ENCODE results near the gene ANKS1A. TPM values are rescaled to one million over a fixed set of nuclear protein-coding genes. Genes with fewer than 3 reads are reported as not detected.
"Not testable (repeated sequence)": the region's sequence is repeated elsewhere in the genome, so short reads cannot be mapped to it uniquely, and the experiment has no call there.

Gene ANKS1A
- total RNA-seq, 1 donor: 4.8 TPM

DNA sequence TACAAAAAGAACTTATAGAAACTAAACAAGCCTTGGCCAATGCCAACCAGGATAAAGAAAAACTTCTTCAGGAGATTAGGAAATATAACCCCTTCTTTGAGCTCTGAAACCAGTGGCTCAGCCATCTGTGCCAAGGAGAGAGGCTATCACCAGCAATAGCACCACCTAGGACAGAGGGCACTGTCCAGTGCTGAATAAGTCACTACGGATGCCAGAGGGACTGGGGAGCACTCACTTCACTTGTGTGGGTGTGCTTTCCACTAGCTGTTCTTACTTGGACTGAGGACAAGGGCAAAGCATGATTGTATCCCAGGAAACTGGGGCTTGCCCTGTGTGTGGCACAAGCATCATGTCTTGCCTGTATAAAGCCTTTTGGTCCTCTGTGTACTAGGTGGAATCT is 16.7 kb upstream of the ANKS1A start:
- H3K9me3 ChIP-seq (ENCODE audit: low read depth, low read length): no peaks in the 10 kb centered on the region
- no peaks in the 10 kb centered on the region for H3K27me3 ChIP-seq (ENCODE audit: insufficient read depth, low read length)
- H3K4me3 ChIP-seq (ENCODE audit: low read length): no peak overlapping the region
- H3K4me1 ChIP-seq (ENCODE audit: insufficient read depth, low read length): no peaks in the 10 kb centered on the region

DNA sequence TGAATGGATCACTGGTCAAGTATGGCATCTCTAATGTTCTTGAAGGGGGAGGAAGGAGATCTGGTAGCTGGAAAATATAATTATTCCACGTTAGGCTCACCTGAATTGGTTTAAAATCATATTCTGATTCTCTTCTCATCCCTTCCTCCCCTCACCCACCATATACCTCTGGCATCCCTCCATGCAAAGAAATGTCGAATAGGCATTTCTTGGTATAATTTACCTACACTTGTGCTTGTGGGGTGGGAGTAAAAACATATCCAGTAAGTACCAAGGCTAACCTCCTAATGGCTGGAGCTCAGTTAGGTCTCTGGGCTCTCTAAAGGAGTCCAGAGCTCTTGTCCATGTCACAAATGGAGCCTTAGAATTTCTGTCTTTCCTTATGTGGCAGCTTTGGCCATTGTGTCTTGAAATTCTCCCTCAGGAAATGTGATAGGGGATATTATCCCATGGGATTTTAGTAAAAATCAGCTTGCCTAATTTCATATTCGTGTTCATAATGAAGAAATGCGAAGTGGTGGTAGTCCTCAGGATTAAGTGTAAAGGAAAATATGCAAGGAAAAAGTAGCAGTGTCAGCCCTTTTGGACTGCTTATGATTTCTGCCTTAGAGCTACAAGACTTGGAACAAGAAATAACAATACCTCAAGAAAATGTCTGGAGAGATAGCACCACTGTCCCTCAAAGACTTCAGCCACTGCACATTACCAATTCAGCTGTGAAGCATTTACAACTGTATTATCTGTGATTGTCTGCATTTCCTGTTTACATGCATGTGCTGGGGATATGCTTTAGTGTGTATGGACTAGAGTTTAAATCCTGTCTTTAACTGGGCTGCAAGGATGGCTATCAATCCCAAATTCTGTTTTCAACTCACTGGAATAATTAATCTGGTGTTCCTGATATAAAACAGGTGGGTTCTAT is 13.5 kb upstream of the ANKS1A start:
- H3K4me1 ChIP-seq (ENCODE audit: insufficient read depth, low read length): no peaks in the 10 kb centered on the region
- no peaks in the 10 kb centered on the region for H3K27me3 ChIP-seq (ENCODE audit: insufficient read depth, low read length)
- H3K9me3 ChIP-seq (ENCODE audit: low read depth, low read length): no peaks in the 10 kb centered on the region
- H3K4me3 ChIP-seq (ENCODE audit: low read length): no peak overlapping the region

DNA sequence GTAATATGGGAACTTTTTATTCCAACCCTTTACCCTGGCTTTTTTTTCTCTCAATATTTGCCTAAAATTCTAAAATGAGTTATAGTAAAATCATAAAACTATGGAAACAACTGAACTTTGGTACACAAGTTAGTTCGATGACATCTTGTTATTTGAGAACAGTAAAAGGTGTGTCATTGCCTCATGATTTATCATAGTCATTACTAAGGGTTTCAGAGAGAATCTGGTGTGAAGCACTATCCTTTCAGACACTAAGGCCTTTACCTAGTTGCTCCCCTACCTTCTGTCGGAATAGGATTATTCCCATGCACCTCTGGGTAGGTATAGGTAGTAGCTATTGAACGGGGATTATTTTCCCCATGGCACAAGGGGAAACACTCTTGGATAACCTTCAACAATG is 12.6 kb upstream of the ANKS1A start:
- Histone ChIP-seq H3K4me3 (ENCODE audit: low read length) (no peak overlapping the region), H3K27me3 (ENCODE audit: insufficient read depth, low read length) (no peaks in the 10 kb centered on the region), H3K4me1 (ENCODE audit: insufficient read depth, low read length) (no peaks in the 10 kb centered on the region), H3K9me3 (ENCODE audit: low read depth, low read length) (no peaks in the 10 kb centered on the region)

DNA sequence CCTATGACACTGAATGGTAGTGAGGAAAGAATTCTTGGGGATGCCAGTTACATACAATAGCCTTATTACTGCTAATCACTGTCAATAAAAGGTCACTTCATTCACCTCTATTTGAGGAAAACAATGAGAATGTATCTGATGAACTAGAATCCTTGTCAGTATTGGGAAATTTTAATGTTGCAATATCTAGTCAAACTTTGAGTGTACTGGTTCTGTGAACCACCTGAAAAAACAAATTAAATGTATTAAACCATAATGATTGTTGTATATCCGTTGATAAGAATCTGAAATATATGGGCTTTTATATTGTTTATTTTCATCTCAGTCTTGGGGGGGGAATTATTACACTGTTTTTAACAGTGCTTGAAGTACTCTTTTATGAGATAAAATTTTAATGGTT is 11.8 kb upstream of the ANKS1A start:
- H3K4me1 ChIP-seq (ENCODE audit: insufficient read depth, low read length): no peaks in the 10 kb centered on the region
- no peaks in the 10 kb centered on the region for H3K27me3 ChIP-seq (ENCODE audit: insufficient read depth, low read length)
- no peaks in the 10 kb centered on the region for H3K9me3 ChIP-seq (ENCODE audit: low read depth, low read length)
- no peak overlapping the region for H3K4me3 ChIP-seq (ENCODE audit: low read length)

- no peaks in the 10 kb centered on the region for H3K4me1 ChIP-seq (ENCODE audit: insufficient read depth, low read length)
- no peak overlapping the region for H3K4me3 ChIP-seq (ENCODE audit: low read length)
- no peaks in the 10 kb centered on the region for H3K9me3 ChIP-seq (ENCODE audit: low read depth, low read length)
- H3K27me3 ChIP-seq (ENCODE audit: insufficient read depth, low read length): no peaks in the 10 kb centered on the region
These were observed 11.1 kb upstream of the ANKS1A start for GRCh38 chr6:34877869-34878485.

DNA sequence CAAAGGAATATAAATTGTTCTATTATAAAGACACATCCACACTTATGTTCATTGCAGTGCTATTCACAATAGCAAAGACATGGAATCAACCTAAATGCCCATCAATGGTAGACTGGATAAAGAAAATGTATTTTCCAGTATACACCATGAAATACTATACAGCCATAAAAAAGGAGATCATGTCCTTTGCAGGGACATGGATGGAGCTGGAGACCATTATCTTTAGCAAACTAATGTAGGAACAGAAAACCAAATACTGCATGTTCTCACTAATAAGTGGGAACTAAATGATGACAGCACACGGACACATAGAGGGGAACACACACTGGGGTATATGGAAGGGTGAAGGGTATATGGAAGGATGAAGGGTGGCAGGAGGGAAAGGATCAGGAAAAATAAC is 5.0 kb upstream of the ANKS1A start:
- not testable (repeated sequence) for H3K9me3 ChIP-seq (ENCODE audit: low read depth, low read length); H3K4me3 ChIP-seq (ENCODE audit: low read length); H3K27me3 ChIP-seq (ENCODE audit: insufficient read depth, low read length)
- H3K4me1 ChIP-seq (ENCODE audit: insufficient read depth, low read length): peaks cover 25% of the 10 kb centered on the region

- H3K4me1 ChIP-seq (ENCODE audit: insufficient read depth, low read length): peaks cover 28% of the 10 kb centered on the region
- no peaks in the 10 kb centered on the region for H3K9me3 ChIP-seq (ENCODE audit: low read depth, low read length)
- no peak overlapping the region for H3K4me3 ChIP-seq (ENCODE audit: low read length)
- H3K27me3 ChIP-seq (ENCODE audit: insufficient read depth, low read length): no peaks in the 10 kb centered on the region
These were observed 4.1 kb upstream of the ANKS1A start for GRCh38 chr6:34884996-34885395.

DNA sequence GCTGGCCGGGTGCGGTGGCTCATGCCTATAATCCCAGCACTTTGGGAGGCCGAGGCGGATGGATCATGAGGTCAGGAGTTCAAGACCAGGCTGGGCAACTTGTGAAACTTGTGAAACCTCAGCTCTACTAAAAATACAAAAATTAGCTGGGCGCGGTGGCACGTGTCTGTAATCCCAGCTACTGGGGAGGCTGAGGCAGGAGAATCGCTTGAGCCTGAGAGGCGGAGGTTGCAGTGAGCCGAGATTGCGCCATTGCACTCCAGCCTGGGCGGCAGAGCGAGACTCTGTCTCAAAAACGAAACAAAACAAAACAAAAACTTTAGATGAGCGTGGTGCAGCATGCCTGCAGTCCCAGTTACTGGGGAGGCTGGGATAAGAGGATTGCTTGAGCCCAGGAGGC is 3.2 kb upstream of the ANKS1A start:
- H3K4me1 ChIP-seq (ENCODE audit: insufficient read depth, low read length): peaks cover 37% of the 10 kb centered on the region
- H3K4me3 ChIP-seq (ENCODE audit: low read length); H3K27me3 ChIP-seq (ENCODE audit: insufficient read depth, low read length): not testable (repeated sequence)

GRCh38 chr6:34887753-34888513 is 1.1 kb upstream of the ANKS1A start, which contains the start of gene TAF11:
TAF11 (minus strand) TSS chr6:34888042; CDS start chr6:34887957, 85 bp downstream.
- no peaks in the 10 kb centered on the region for H3K9me3 ChIP-seq (ENCODE audit: low read depth, low read length)
- H3K27me3 ChIP-seq (ENCODE audit: insufficient read depth, low read length): no peaks in the 10 kb centered on the region

More for the DNA sequence above, 3.2 kb upstream of the ANKS1A start:
- H3K9me3 ChIP-seq (ENCODE audit: low read depth, low read length): not testable (repeated sequence)

GRCh38 chr6:34888514-34888856 is 570 bp upstream of the ANKS1A start:
- Histone ChIP-seq H3K4me1 (ENCODE audit: insufficient read depth, low read length) (peaks cover 45% of the 10 kb centered on the region), H3K27me3 (ENCODE audit: insufficient read depth, low read length) (no peaks in the 10 kb centered on the region), H3K4me3 (ENCODE audit: low read length) (peak overlapping the region; percentile 96), H3K9me3 (ENCODE audit: low read depth, low read length) (no peaks in the 10 kb centered on the region)

More at GRCh38 chr6:34887753-34888513, 1.1 kb upstream of the ANKS1A start, which contains the start of gene TAF11:
- Histone ChIP-seq H3K4me1 (ENCODE audit: insufficient read depth, low read length) (peaks cover 45% of the 10 kb centered on the region), H3K4me3 (ENCODE audit: low read length) (peak within 1 kb of the TSS; percentile 96)

DNA sequence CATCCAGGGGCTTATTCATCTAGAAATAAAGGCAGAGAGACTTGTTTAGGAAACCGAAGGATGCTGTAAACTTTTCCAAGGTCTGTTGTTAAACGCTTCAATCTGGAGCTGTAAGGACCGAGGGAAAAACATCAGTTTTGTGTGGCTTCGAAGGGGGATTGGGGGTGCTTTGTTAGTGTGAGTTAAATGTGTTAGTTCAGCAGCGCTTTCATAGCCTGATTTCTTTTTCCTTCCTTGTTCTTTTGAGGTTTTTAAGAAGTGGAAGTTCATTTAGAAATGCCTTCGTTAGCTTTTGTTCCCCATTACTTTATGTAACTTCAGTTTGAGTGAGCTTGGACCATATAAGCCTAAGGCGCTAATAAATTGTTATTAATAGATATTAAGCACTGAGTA is 1.5 kb downstream of the ANKS1A start:
- H3K4me1 ChIP-seq (ENCODE audit: insufficient read depth, low read length): peaks cover 44% of the 10 kb centered on the region
- H3K4me3 ChIP-seq (ENCODE audit: low read length): peak overlapping the region; percentile 96
- H3K9me3 ChIP-seq (ENCODE audit: low read depth, low read length): no peaks in the 10 kb centered on the region
- no peaks in the 10 kb centered on the region for H3K27me3 ChIP-seq (ENCODE audit: insufficient read depth, low read length)

GRCh38 chr6:34891296-34891695 is 2.2 kb downstream of the ANKS1A start:
- Histone ChIP-seq H3K27me3 (ENCODE audit: insufficient read depth, low read length) (no peaks in the 10 kb centered on the region), H3K4me3 (ENCODE audit: low read length) (no peak overlapping the region), H3K4me1 (ENCODE audit: insufficient read depth, low read length) (peaks cover 36% of the 10 kb centered on the region), H3K9me3 (ENCODE audit: low read depth, low read length) (no peaks in the 10 kb centered on the region)

DNA sequence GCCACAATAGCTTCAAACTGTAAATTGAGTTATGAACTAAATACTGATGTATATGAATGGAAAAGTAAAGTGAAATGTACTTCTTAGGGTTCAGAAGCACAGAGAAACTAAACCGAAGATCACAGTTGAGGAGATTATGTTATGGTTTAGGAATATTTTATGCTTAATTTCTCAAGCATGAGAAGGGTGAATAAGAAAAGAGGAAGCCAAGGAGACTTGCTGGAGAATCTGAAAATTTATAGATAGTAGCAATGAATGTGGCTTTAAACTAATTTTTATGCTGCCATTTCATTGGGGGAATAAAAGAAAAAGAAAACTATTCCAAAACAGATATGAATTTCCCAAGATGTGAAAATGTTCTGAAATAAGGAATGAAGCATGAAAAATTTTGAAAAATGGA is 5.6 kb downstream of the ANKS1A start:
- H3K4me3 ChIP-seq (ENCODE audit: low read length): no peak overlapping the region

DNA sequence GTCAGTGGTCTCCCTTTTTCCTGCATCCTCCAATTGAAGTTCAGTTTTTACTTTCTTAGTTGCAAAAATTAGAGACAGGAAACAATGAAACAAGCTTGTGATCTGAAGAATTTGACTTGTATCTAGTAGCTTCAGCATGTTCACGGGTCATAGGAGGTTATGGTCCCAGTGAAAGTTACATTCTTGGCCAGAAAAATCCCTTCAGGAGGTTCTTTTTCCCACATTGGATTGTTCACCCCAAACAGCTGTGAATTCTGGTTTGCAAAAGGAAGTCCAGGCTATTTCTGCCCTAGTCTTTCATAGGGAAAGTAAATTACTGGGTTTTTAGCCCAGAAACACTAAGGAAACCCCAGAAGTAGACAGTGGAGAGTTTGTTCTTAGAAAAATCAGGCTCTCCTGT is 8.1 kb downstream of the ANKS1A start:
- Histone ChIP-seq H3K4me1 (ENCODE audit: insufficient read depth, low read length) (no peaks in the 10 kb centered on the region), H3K27me3 (ENCODE audit: insufficient read depth, low read length) (no peaks in the 10 kb centered on the region), H3K9me3 (ENCODE audit: low read depth, low read length) (no peaks in the 10 kb centered on the region), H3K4me3 (ENCODE audit: low read length) (no peak overlapping the region)

More for the DNA sequence above, 5.6 kb downstream of the ANKS1A start:
- H3K27me3 ChIP-seq (ENCODE audit: insufficient read depth, low read length): no peaks in the 10 kb centered on the region
- H3K9me3 ChIP-seq (ENCODE audit: low read depth, low read length): no peaks in the 10 kb centered on the region
- H3K4me1 ChIP-seq (ENCODE audit: insufficient read depth, low read length): peaks cover 20% of the 10 kb centered on the region

DNA sequence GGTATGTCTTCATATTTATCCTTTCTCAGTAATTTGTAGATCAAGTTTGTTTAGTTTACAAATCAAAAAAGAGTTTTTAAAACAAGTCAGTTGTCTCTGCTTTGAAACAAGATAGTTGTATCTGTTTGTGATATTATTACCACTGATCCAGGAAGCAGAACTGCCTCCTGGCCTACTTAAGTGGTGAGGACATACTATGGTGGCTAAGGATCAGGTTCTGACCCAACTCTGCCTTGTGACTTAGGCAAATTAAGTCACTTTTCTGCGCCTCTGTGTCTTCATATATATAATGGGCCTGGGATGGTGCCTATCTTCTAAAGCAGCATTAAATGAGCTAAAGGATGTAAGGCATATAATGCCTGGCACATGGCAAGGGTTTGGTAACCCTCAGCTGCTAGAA is 8.7 kb downstream of the ANKS1A start:
- H3K4me3 ChIP-seq (ENCODE audit: low read length): no peak overlapping the region
- H3K9me3 ChIP-seq (ENCODE audit: low read depth, low read length): no peaks in the 10 kb centered on the region
- no peaks in the 10 kb centered on the region for H3K27me3 ChIP-seq (ENCODE audit: insufficient read depth, low read length)
- H3K4me1 ChIP-seq (ENCODE audit: insufficient read depth, low read length): no peaks in the 10 kb centered on the region
